Fibroblast of skin of scalp (primary cell): ENCODE data around the gene TMEM52. TPM values are rescaled to one million over a fixed set of nuclear protein-coding genes. Genes with fewer than 3 reads are reported as not detected.

Experiments used
- DNase-seq: peaks from one replicate; pipeline ENCODE4 v3.0.0-alpha.2; 2013
- polyA plus RNA-seq, 2 experiments: library from polyadenylated mRNA; unstranded; fragments of 120-200 nt; gene quantifications; one replicate each; pipeline ENCODE4 v1.2.1, GENCODE V29; 2013; ENCODE audit not compliant: insufficient read length in 2 of 2

Gene TMEM52
- polyA plus RNA-seq (2013, experiment 1 of 2; ENCODE audit: insufficient read length), result 1.4 TPM
- 4.6 TPM for polyA plus RNA-seq (2013, experiment 2 of 2; ENCODE audit: insufficient read length)

GRCh38 chr1:1918901-1919303, at the start of gene TMEM52:
TMEM52 (minus strand) TSS chr1:1919279; CDS start chr1:1919265, 14 bp downstream.
- no peak for DNase-seq

GRCh38 chr1:1967879-1968278, 48.8 kb upstream of the TMEM52 start:
- no peak for DNase-seq

GRCh38 chr1:1967151-1967550, 48.1 kb upstream of the TMEM52 start:
- no peak for DNase-seq

GRCh38 chr1:1966071-1966740, 47.1 kb upstream of the TMEM52 start:
- DNase-seq, result no peak

- no peak for DNase-seq
Measured at GRCh38 chr1:1965546-1965945, 46.5 kb upstream of the TMEM52 start.

- no peak for DNase-seq
Measured at GRCh38 chr1:1964811-1965210, 45.7 kb upstream of the TMEM52 start.

- DNase-seq, result no peak
Measured at GRCh38 chr1:1963570-1963969, 44.5 kb upstream of the TMEM52 start.

- no peak for DNase-seq
Measured at GRCh38 chr1:1962752-1963151, 43.7 kb upstream of the TMEM52 start.

GRCh38 chr1:1960480-1961196, 41.6 kb upstream of the TMEM52 start:
- no peak for DNase-seq

- DNase-seq, result peak; percentile 69
Measured at GRCh38 chr1:1959840-1960479, 40.9 kb upstream of the TMEM52 start.

- no peak for DNase-seq
Measured at GRCh38 chr1:1959459-1959839, 40.4 kb upstream of the TMEM52 start.

GRCh38 chr1:1958071-1958541, 39.0 kb upstream of the TMEM52 start:
- DNase-seq, result no peak

- DNase-seq, result no peak
Measured at GRCh38 chr1:1957533-1957961, 38.5 kb upstream of the TMEM52 start.

- DNase-seq, result no peak
Measured at GRCh38 chr1:1956586-1957532, 37.8 kb upstream of the TMEM52 start.

GRCh38 chr1:1956101-1956500, 37.0 kb upstream of the TMEM52 start:
- no peak for DNase-seq

GRCh38 chr1:1955621-1956094, 36.6 kb upstream of the TMEM52 start:
- no peak for DNase-seq

GRCh38 chr1:1954831-1955441, 35.9 kb upstream of the TMEM52 start:
- DNase-seq, result no peak

- DNase-seq, result no peak
Measured at GRCh38 chr1:1954015-1954414, 34.9 kb upstream of the TMEM52 start.

- no peak for DNase-seq
Measured at GRCh38 chr1:1950940-1951339, 31.9 kb upstream of the TMEM52 start.

- no peak for DNase-seq
Measured at GRCh38 chr1:1948783-1949182, 29.7 kb upstream of the TMEM52 start.

GRCh38 chr1:1947493-1947892, 28.4 kb upstream of the TMEM52 start:
- no peak for DNase-seq

GRCh38 chr1:1946540-1946939, 27.5 kb upstream of the TMEM52 start:
- no peak for DNase-seq
